Endometrial microvascular endothelial cells (primary cell): ENCODE data around the gene UBL4A. TPM values are rescaled to one million over a fixed set of nuclear protein-coding genes. Genes with fewer than 3 reads are reported as not detected.

Experiments used
- in situ Hi-C: cut with HindIII; loops from 2 replicates; pipeline ENCODE4 v1.10.0; 2017; ENCODE audit warnings: low sequenced_read_pairs, low pct_unique_long_range_greater_than_20kb; ENCODE audit errors: inconsistent ontology term
- total RNA-seq: library from RNA; depleted of rRNA; stranded (reverse); fragments of >200 nt; gene quantifications from one replicate; pipeline ENCODE4 v1.2.3, GENCODE V29; 2015; ENCODE audit errors: inconsistent ontology term

Gene UBL4A
- total RNA-seq, 1 donor from 2014 or later, result 59.1 TPM

- in situ Hi-C loops, result no loop called here
These were observed 17.3 kb downstream of the UBL4A start for GRCh38 chrX:154469114-154469513.

- in situ Hi-C loops, result no loop called here
These were observed 18.2 kb downstream of the UBL4A start for GRCh38 chrX:154468217-154468616.

- in situ Hi-C loops, result no loop called here
These were observed 18.9 kb downstream of the UBL4A start for GRCh38 chrX:154467556-154467955.

- in situ Hi-C loops, result no loop called here
These were observed 19.5 kb downstream of the UBL4A start for GRCh38 chrX:154466907-154467306.

GRCh38 chrX:154466036-154466435 is 20.4 kb downstream of the UBL4A start:
- in situ Hi-C loops, result no loop called here

GRCh38 chrX:154465601-154466000 is 20.8 kb downstream of the UBL4A start:
- in situ Hi-C loops, result no loop called here

- in situ Hi-C loops, result no loop called here
These were observed 21.5 kb downstream of the UBL4A start for GRCh38 chrX:154464806-154465365.

GRCh38 chrX:154463611-154464220 is 22.7 kb downstream of the UBL4A start:
- in situ Hi-C loops, result no loop called here

- in situ Hi-C loops, result no loop called here
These were observed 24.0 kb downstream of the UBL4A start for GRCh38 chrX:154462396-154462795.

GRCh38 chrX:154460326-154460725 is 26.1 kb downstream of the UBL4A start:
- in situ Hi-C loops, result no loop called here

GRCh38 chrX:154459832-154460231 is 26.6 kb downstream of the UBL4A start:
- in situ Hi-C loops, result no loop called here

GRCh38 chrX:154458954-154459778 is 27.2 kb downstream of the UBL4A start:
- in situ Hi-C loops, result no loop called here

GRCh38 chrX:154458116-154458953 is 28.1 kb downstream of the UBL4A start, which contains the start of gene PLXNA3:
Gene PLXNA3 (plus strand): TSS chrX:154458281. CDS start chrX:154460184, 1,903 bp downstream.
- in situ Hi-C loops, result no loop called here

GRCh38 chrX:154457491-154458115 is 28.8 kb downstream of the UBL4A start:
- in situ Hi-C loops, result no loop called here

GRCh38 chrX:154452823-154453222 is 33.6 kb downstream of the UBL4A start:
- in situ Hi-C loops, result no loop called here

GRCh38 chrX:154450312-154450711 is 36.1 kb downstream of the UBL4A start:
- in situ Hi-C loops, result no loop called here

GRCh38 chrX:154449618-154450017 is 36.8 kb downstream of the UBL4A start:
- in situ Hi-C loops, result no loop called here

- in situ Hi-C loops, result no loop called here
These were observed 37.9 kb downstream of the UBL4A start for GRCh38 chrX:154448484-154448883.

- in situ Hi-C loops, result no loop called here
These were observed 40.0 kb downstream of the UBL4A start for GRCh38 chrX:154446430-154446829.
